Measurements from ENCODE around the gene RBMS3.

Gene RBMS3

GRCh38 chr3:29708884-29709283 is 428.0 kb downstream of the RBMS3 start:
- no peak overlapping the region for H3K4me3 ChIP-seq (ENCODE audit: low read length)
- H3K36me3 ChIP-seq (ENCODE audit: insufficient read depth, low read depth, low read length), result no peaks in the 10 kb centered on the region
- no peak overlapping the region for H3K9ac ChIP-seq (ENCODE audit: low read depth, low read length)
- no peaks in the 10 kb centered on the region for H3K9me3 ChIP-seq (ENCODE audit: insufficient read depth, low read depth, low read length)
- H3K27ac ChIP-seq (ENCODE audit: low read length), result no peak overlapping the region
- peaks cover 7% of the 10 kb centered on the region for H3K4me1 ChIP-seq (ENCODE audit: insufficient read depth, low read length)
- H3K27me3 ChIP-seq (ENCODE audit: insufficient read depth, low read length), result no peaks in the 10 kb centered on the region

GRCh38 chr3:29711255-29711771 is 430.4 kb downstream of the RBMS3 start:
- Histone ChIP-seq H3K27me3 (ENCODE audit: insufficient read depth, low read length) (no peaks in the 10 kb centered on the region), H3K27ac (ENCODE audit: low read length) (no peak overlapping the region), H3K36me3 (ENCODE audit: insufficient read depth, low read depth, low read length) (no peaks in the 10 kb centered on the region), H3K9ac (ENCODE audit: low read depth, low read length) (no peak overlapping the region), H3K4me1 (ENCODE audit: insufficient read depth, low read length) (peaks cover under 1% of the 10 kb centered on the region; the same call in 1 of the 2 replicates), H3K9me3 (ENCODE audit: insufficient read depth, low read depth, low read length) (no peaks in the 10 kb centered on the region), H3K4me3 (ENCODE audit: low read length) (no peak overlapping the region)

GRCh38 chr3:29716213-29716612 is 435.3 kb downstream of the RBMS3 start:
- Histone ChIP-seq H3K36me3 (ENCODE audit: insufficient read depth, low read depth, low read length) (no peaks in the 10 kb centered on the region), H3K27me3 (ENCODE audit: insufficient read depth, low read length) (no peaks in the 10 kb centered on the region), H3K4me3 (ENCODE audit: low read length) (no peak overlapping the region), H3K4me1 (ENCODE audit: insufficient read depth, low read length) (no peaks in the 10 kb centered on the region), H3K27ac (ENCODE audit: low read length) (no peak overlapping the region), H3K9me3 (ENCODE audit: insufficient read depth, low read depth, low read length) (no peaks in the 10 kb centered on the region), H3K9ac (ENCODE audit: low read depth, low read length) (no peak overlapping the region)

GRCh38 chr3:29718661-29719065 is 437.8 kb downstream of the RBMS3 start:
- no peak overlapping the region for H3K27ac ChIP-seq (ENCODE audit: low read length)
- H3K27me3 ChIP-seq (ENCODE audit: insufficient read depth, low read length), result no peaks in the 10 kb centered on the region
- no peaks in the 10 kb centered on the region for H3K4me1 ChIP-seq (ENCODE audit: insufficient read depth, low read length)
- no peak overlapping the region for H3K4me3 ChIP-seq (ENCODE audit: low read length)
- no peaks in the 10 kb centered on the region for H3K9me3 ChIP-seq (ENCODE audit: insufficient read depth, low read depth, low read length)
- H3K36me3 ChIP-seq (ENCODE audit: insufficient read depth, low read depth, low read length), result no peaks in the 10 kb centered on the region
- no peak overlapping the region for H3K9ac ChIP-seq (ENCODE audit: low read depth, low read length)

GRCh38 chr3:29720665-29721064 is 439.8 kb downstream of the RBMS3 start:
- H3K9ac ChIP-seq (ENCODE audit: low read depth, low read length), result no peak overlapping the region
- H3K27me3 ChIP-seq (ENCODE audit: insufficient read depth, low read length), result no peaks in the 10 kb centered on the region
- no peak overlapping the region for H3K4me3 ChIP-seq (ENCODE audit: low read length)
- H3K36me3 ChIP-seq (ENCODE audit: insufficient read depth, low read depth, low read length), result no peaks in the 10 kb centered on the region
- H3K9me3 ChIP-seq (ENCODE audit: insufficient read depth, low read depth, low read length), result no peaks in the 10 kb centered on the region
- H3K27ac ChIP-seq (ENCODE audit: low read length), result no peak overlapping the region
- no peaks in the 10 kb centered on the region for H3K4me1 ChIP-seq (ENCODE audit: insufficient read depth, low read length)

GRCh38 chr3:29721789-29722188 is 440.9 kb downstream of the RBMS3 start:
- Histone ChIP-seq H3K36me3 (ENCODE audit: insufficient read depth, low read depth, low read length) (no peaks in the 10 kb centered on the region), H3K4me1 (ENCODE audit: insufficient read depth, low read length) (no peaks in the 10 kb centered on the region), H3K27me3 (ENCODE audit: insufficient read depth, low read length) (no peaks in the 10 kb centered on the region), H3K4me3 (ENCODE audit: low read length) (no peak overlapping the region), H3K27ac (ENCODE audit: low read length) (no peak overlapping the region), H3K9ac (ENCODE audit: low read depth, low read length) (no peak overlapping the region), H3K9me3 (ENCODE audit: insufficient read depth, low read depth, low read length) (no peaks in the 10 kb centered on the region)

- Histone ChIP-seq H3K36me3 (ENCODE audit: insufficient read depth, low read depth, low read length) (no peaks in the 10 kb centered on the region), H3K27me3 (ENCODE audit: insufficient read depth, low read length) (no peaks in the 10 kb centered on the region), H3K4me1 (ENCODE audit: insufficient read depth, low read length) (no peaks in the 10 kb centered on the region), H3K4me3 (ENCODE audit: low read length) (no peak overlapping the region), H3K9ac (ENCODE audit: low read depth, low read length) (no peak overlapping the region), H3K9me3 (ENCODE audit: insufficient read depth, low read depth, low read length) (no peaks in the 10 kb centered on the region), H3K27ac (ENCODE audit: low read length) (no peak overlapping the region)
These were observed 450.2 kb downstream of the RBMS3 start for GRCh38 chr3:29731050-29731449.

- Histone ChIP-seq H3K27ac (ENCODE audit: low read length) (no peak overlapping the region), H3K36me3 (ENCODE audit: insufficient read depth, low read depth, low read length) (no peaks in the 10 kb centered on the region), H3K4me1 (ENCODE audit: insufficient read depth, low read length) (peaks cover 10% of the 10 kb centered on the region; the same call in 1 of the 2 replicates), H3K27me3 (ENCODE audit: insufficient read depth, low read length) (no peaks in the 10 kb centered on the region), H3K9ac (ENCODE audit: low read depth, low read length) (no peak overlapping the region), H3K9me3 (ENCODE audit: insufficient read depth, low read depth, low read length) (no peaks in the 10 kb centered on the region), H3K4me3 (ENCODE audit: low read length) (no peak overlapping the region)
These were observed 460.4 kb downstream of the RBMS3 start for GRCh38 chr3:29741231-29741630.

- H3K9me3 ChIP-seq (ENCODE audit: insufficient read depth, low read depth, low read length), result no peaks in the 10 kb centered on the region
- H3K27ac ChIP-seq (ENCODE audit: low read length), result no peak overlapping the region
- H3K4me3 ChIP-seq (ENCODE audit: low read length), result no peak overlapping the region
- H3K4me1 ChIP-seq (ENCODE audit: insufficient read depth, low read length), result peaks cover 5% of the 10 kb centered on the region; the same call in 1 of the 2 replicates
- H3K9ac ChIP-seq (ENCODE audit: low read depth, low read length), result no peak overlapping the region
- H3K27me3 ChIP-seq (ENCODE audit: insufficient read depth, low read length), result no peaks in the 10 kb centered on the region
- H3K36me3 ChIP-seq (ENCODE audit: insufficient read depth, low read depth, low read length), result no peaks in the 10 kb centered on the region
These were observed 464.5 kb downstream of the RBMS3 start for GRCh38 chr3:29745232-29745870.

- no peak overlapping the region for H3K9ac ChIP-seq (ENCODE audit: low read depth, low read length)
- H3K27me3 ChIP-seq (ENCODE audit: insufficient read depth, low read length), result no peaks in the 10 kb centered on the region
- H3K4me1 ChIP-seq (ENCODE audit: insufficient read depth, low read length), result peaks cover 4% of the 10 kb centered on the region; the same call in 1 of the 2 replicates
- H3K9me3 ChIP-seq (ENCODE audit: insufficient read depth, low read depth, low read length), result no peaks in the 10 kb centered on the region
- H3K36me3 ChIP-seq (ENCODE audit: insufficient read depth, low read depth, low read length), result no peaks in the 10 kb centered on the region
- no peak overlapping the region for H3K27ac ChIP-seq (ENCODE audit: low read length)
- H3K4me3 ChIP-seq (ENCODE audit: low read length), result no peak overlapping the region
These were observed 465.4 kb downstream of the RBMS3 start for GRCh38 chr3:29746163-29746760.

- H3K4me3 ChIP-seq (ENCODE audit: low read length), result no peak overlapping the region
- H3K27ac ChIP-seq (ENCODE audit: low read length), result no peak overlapping the region
- H3K27me3 ChIP-seq (ENCODE audit: insufficient read depth, low read length), result no peaks in the 10 kb centered on the region
- peaks cover 4% of the 10 kb centered on the region; the same call in 1 of the 2 replicates for H3K4me1 ChIP-seq (ENCODE audit: insufficient read depth, low read length)
- H3K9ac ChIP-seq (ENCODE audit: low read depth, low read length), result no peak overlapping the region
- no peaks in the 10 kb centered on the region for H3K36me3 ChIP-seq (ENCODE audit: insufficient read depth, low read depth, low read length)
- H3K9me3 ChIP-seq (ENCODE audit: insufficient read depth, low read depth, low read length), result no peaks in the 10 kb centered on the region
These were observed 467.1 kb downstream of the RBMS3 start for GRCh38 chr3:29747991-29748390.

- Histone ChIP-seq H3K27ac (ENCODE audit: low read length) (no peak overlapping the region), H3K27me3 (ENCODE audit: insufficient read depth, low read length) (no peaks in the 10 kb centered on the region), H3K9ac (ENCODE audit: low read depth, low read length) (no peak overlapping the region), H3K9me3 (ENCODE audit: insufficient read depth, low read depth, low read length) (no peaks in the 10 kb centered on the region), H3K4me3 (ENCODE audit: low read length) (no peak overlapping the region), H3K36me3 (ENCODE audit: insufficient read depth, low read depth, low read length) (no peaks in the 10 kb centered on the region), H3K4me1 (ENCODE audit: insufficient read depth, low read length) (no peaks in the 10 kb centered on the region; the same call in 1 of the 2 replicates)
These were observed 470.9 kb downstream of the RBMS3 start for GRCh38 chr3:29751647-29752314.

Data from iPS-20b (cell line).